Amniotic stem cell (primary cell): ENCODE results near the gene TNNI3.
"Not testable (repeated sequence)": the region's sequence is repeated elsewhere in the genome, so short reads cannot be mapped to it uniquely, and the experiment has no call there.

Experiments used
- DNase-seq: peaks from one replicate; lab custom pipeline; 2025; lab: John Stamatoyannopoulos, UW

Gene TNNI3

DNA sequence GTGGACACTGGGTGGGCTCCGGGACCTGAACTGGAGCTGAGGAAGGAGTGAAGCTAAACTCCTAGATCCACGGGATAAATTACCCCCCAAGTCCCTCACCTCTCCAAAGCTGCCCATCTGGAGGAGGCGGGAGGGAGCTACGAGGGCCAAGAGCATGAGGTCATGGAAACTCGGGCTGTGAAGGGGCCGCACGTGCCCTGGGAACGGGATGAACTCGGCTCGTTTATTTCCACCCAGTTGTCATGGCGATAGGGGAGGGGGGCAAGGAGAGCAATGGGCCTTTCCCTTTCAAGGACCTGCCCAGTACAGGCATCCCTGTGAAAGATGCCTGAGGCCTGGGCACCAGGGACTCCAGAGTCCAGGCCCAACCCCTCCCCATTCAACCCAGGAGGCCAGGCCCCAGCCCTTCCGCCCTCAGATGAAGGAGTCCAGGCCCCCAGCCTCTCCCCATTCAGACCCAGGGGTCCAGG lies 43.9 kb downstream of the TNNI3 start:
- DNase-seq, result peak; percentile 23

GRCh38 chr19:55112777-55113569 lies 44.6 kb downstream of the TNNI3 start:
- DNase-seq, result no peak

DNA sequence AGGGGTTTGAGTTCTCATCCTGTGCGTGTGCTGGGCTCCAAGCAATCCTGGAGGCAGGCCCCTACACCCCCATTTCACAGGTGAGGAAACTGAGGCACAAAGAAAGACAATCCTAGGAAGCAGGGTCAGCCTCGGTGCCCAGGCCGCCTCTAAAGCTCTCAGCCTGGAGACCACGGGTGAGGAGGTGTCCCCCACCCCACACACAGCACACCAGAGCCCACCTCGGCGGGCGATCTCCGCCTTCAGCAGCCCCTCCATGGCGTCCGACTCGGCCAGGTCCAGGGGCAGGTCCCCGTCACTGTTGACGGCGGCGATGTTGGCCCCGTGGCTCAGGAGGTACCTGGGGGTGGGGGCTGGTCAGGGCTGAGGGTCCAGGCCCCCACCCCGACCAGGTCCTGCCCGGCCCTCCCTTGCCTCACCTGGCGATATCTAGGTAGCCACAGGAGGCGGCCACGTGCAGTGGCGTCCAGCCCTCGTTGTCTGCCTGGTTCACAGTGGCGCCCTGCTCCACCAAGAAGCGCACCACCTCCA lies 45.2 kb downstream of the TNNI3 start:
- DNase-seq, result no peak

DNA sequence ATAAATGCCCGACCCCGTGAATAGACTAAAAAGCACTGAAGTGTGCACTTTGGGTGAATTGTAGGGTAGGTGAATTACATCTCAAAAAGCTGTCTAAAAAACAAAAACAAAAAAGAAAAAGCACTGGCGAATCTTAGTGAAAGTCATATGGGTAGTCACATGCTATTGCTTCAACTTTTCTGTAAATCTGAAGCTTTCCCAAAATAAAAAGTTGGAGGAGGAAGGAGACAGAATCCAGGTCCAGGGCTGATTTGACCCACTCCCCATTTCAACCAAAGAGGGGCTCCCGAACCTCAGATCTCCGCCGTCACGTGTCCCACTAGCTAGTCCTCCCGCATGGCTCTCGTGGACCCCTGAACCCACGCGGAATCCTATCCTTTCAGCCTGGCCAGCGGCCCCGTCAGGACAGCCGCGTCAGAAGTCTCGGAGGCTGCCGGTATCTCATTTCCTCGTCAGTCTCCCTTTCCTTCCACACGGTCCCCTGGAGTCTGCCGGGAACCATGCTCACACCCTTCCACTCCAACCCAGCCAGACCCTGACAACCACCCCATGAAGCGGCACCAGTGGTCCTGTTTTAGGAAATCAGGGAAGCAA lies 46.2 kb downstream of the TNNI3 start:
- DNase-seq, result no peak

- no peak for DNase-seq
Observed at GRCh38 chr19:55109527-55110291, 47.8 kb downstream of the TNNI3 start.

DNA sequence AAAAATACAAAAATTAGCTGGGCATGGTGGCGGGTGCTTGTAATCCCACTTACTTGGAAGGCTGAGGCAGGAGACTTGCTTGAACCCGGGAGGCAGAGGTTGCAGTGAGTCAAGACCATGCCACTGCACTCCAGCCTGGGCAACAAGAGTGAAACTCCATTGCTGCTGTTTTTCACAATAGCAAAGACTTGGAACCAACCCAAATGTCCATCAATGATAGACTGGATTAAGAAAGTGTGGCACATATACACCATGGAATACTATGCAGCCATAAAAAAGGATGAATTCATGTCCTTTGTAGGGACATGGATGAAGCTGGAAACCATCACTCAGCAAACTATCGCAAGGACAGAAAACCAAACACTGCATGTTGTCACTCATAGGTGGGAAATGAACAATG lies 50.3 kb downstream of the TNNI3 start:
- DNase-seq, result not testable (repeated sequence)

GRCh38 chr19:55106591-55106990 lies 50.9 kb downstream of the TNNI3 start:
- no peak for DNase-seq

GRCh38 chr19:55105237-55105636 lies 52.3 kb downstream of the TNNI3 start:
- DNase-seq, result no peak

GRCh38 chr19:55103190-55103589 lies 54.3 kb downstream of the TNNI3 start:
- DNase-seq, result no peak
